HG03378 (cell line): ENCODE measurements around the gene SMC5.
"Not testable (repeated sequence)": the region's sequence is repeated elsewhere in the genome, so short reads cannot be mapped to it uniquely, and the experiment has no call there.

Experiments
- ATAC-seq: cut with Tn5 transposase; IDR thresholded peaks from one replicate; pipeline ENCODE4 v1.9.1; 2021; ENCODE audit warnings: mild to moderate bottlenecking, moderate library complexity; ENCODE audit not compliant: unreplicated experiment

The SMC5 gene

DNA sequence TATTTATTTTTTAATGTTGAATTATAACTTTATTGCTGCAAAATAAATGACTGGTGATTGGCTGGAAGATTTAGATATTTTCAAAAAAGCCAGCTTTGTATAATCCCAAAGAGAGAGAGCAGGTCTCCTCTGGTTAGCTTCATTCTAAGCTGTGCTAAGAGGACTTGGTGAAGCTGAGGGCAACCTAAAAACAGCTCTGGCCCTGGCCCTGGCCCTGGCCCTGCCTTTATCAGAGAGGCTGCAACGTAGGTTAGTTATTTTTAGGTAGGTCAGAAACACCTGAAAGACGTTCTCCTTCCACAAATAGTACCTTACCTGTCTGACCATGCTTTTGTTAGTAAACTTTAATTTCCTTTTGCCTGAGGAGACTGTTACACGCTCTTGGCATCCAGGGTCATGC, 97.0 kb downstream of the SMC5 start:
- ATAC-seq = no peak

DNA sequence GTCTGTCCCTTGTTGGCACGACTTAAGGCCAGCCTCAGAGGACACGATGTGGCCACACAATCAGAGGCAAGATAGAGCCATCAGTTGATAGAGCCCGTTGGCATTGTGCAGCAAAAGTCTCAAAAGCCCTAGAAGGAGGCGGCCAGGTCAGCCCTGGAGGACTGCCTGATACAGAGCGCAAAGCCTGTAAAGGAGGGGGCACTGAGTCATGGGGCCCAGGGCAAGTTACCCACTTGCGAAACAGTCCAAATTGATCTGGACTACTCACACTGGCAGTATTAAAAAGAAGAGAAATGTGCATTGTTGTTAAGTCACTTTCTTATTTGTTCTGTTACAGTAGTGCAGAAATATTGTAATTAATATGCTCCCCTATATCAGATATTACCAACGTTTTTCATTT, 104.2 kb downstream of the SMC5 start:
- ATAC-seq = no peak

DNA sequence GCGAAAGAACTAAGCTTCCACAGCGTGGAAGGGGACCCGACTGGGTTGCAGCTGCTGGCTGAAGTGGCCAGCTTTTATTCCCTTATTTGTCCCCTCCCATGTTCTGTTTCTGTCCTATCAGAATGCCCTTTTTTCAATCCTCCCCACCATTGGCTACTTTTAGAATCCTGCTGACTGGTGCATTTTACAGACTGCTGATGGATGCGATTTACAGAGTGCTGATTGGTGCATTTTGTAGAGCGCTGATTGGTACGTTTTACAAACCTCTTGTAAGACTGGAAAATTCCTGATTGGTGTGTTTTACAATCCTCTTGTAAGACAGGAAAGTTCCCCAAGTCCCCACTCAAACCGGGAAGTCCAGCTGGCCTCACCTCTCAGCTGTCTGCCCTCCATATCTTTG, 105.0 kb downstream of the SMC5 start:
- no peak for ATAC-seq

DNA sequence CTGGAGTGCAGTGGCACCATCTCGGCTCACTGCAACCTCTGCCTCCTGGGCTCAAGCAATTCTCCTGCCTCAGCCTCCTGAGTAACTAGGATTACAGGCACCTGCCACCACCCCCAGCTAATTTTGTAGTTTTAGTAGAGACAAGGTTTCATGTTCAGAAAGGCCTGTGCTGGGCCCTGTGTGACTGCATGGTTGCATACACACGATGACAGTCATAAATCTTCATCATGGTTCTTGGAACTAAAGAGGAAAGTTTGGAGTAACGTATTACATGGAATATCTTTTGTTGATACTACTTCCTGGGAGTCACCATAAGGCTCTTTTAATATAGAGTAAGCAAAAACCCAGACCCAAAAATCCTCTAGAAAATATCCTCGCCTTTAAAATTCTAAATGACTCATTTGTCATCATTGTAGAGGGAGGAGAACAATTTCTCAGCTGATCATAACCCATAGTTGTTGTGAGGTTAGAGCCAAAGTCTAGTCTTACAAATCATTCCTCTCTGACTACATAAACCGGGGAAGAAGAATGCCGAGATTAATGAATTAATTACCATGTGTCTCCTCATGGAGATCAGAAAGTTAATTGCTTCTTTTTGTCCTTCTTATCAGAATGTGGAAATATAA, 108.6 kb downstream of the SMC5 start:
- no peak for ATAC-seq

DNA sequence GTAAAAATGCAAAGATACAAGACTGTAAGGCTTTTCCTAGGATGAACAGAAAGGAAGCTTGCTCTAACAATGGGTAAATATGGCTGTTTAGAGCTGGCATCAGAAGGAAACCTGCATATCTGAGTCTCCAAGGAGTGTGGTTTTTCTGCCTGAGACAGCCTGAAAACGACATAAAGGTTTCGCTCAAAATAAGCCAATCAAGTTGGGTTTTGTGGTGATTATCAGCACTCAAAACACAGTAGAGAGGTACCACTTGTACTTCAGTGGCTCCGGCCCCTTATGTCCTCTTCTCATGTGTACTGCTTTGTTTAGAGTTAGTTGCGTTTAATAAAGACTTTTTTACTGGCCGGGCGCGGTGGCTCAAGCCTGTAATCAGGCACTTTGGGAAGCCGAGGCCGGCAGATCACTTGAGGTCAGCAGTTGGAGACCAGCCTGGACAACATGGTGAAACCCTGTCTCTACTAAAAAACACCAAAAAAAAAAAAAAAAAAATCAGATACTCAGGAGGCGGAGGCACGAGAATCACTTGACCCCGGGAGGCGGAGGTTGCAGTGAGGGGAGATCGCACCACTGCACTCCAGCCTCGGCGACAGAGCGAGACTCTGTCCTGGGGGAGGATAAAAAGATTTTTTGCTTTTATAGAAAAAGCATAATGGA, 116.3 kb downstream of the SMC5 start:
- no peak for ATAC-seq

DNA sequence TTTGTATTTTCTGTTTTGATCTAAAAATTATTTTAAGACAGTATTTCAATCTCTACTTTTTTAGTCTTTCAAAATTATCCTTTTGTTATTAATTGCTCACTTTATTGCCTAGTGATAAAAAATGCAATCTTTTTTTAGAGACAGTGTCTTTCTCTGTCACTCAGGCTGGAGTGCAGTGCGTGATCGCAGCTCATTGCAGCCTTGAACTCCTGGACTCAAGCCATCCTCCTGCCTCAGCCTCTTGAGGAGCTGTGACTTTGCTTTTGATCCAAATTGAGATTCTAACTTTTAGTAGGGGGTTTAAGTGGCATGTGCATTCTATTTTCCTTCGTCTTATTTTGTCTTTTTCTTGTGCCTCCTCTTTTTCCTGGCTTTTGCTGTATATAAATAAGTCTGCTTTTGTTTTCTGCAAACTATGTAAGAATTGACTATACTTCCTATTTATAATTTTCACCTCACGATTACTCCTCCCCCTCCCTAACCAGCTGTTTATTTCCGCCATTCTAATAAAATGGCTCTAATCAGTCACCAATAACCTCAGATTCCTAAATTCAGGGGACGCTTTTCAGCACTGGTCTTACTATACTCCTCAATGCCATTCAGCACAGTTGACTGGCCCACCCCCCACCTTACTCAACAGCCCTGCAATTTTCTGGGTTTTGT, 123.4 kb downstream of the SMC5 start:
- ATAC-seq = no peak

DNA sequence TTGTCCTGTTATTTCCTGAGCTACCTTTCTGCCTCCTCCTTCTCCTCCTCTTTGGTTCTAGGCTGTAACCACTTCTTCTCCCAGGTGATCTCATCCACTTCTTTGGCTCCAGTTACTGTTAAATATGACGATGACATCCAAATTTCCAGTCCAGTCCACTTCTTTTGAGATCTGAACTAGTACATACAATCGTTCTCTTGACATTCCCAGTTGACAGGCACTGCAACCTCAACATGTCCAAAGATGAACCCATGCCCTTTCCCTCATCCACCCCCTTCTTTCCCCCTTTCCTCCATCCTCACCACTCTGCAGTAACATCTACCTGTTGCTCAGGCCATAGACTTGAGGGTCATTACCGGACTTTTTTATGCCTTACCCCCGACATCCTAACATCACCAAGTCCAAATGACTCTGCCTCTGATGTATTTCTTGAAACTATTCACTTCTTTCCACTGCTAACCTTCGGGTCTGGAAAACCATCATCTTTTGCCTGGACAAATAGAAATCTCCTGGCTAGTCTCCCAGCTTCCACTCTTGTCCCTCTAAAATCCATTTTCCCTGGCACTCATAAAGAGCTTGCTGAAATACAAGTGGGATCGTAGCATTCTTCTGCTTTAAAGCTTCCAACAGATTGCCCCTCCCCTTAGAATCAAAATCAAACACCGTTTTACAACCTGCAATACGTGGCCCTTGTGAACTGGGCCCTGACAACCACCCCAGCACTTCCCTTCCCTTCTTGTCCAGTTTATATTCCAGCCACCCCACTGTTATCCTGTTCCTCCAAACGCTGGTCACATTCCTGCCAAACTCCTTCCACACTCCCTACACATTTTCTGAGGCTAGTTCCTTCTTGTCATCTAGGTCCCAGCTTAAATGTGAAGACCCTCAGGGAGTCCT, 124.2 kb downstream of the SMC5 start:
- ATAC-seq = no peak

DNA sequence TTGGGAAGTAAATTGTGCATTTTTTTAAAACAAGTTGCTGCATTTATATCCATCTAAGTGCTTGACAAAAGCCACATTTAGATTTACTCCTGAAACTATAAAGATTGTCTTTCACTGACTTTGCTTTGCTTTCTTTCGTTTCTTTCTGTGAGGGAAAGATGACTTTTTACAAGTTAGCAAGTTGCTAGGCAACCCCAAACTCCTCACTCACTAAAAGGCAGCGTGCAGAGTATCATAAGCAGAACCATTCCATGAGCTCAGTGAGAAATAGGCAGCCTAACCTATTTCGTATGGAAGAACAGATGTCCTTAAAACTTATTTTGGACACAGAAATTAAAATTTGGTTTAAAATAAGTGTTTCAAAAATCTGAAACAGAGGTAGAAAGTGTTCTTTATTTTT, 126.6 kb downstream of the SMC5 start:
- ATAC-seq = no peak

DNA sequence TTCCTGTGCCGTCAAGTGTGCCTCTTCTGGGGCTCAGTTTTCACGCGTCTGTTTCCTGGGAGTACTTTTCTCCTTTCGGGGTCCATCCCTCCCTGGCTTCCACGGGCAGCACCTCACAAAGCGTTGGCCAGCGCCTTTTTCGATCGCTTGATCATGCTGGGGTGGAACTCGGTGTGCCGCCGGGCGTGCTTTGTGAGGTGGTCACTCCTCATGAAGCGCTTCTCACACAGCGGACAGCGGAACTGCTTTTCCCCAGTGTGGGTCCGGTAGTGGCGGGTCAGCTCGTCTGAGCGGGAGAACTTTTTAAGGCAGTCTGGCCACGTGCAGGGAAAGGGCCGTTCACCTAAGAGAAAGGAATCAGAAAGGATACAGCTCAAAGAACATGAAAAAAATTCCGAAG, 128.9 kb downstream of the SMC5 start:
- no peak for ATAC-seq

DNA sequence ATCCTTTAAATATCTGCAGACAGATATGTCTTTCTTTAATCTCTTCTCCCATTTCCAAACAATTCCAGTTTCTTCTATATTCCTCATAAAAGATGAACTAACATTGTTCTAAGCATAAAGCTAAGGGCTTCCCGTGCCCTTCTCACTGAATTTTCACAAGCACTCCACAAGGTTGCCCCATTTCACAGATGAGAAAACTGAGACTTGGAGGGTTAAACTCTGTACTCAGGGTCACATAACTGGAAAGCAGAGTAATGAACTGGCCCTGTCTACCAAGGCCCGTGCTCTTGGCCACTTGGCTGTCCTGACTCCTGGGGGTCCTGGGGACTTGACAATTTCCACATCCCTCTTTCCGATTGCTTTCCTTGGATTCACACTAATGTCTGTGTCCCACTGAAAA, 130.4 kb downstream of the SMC5 start:
- ATAC-seq = no peak

DNA sequence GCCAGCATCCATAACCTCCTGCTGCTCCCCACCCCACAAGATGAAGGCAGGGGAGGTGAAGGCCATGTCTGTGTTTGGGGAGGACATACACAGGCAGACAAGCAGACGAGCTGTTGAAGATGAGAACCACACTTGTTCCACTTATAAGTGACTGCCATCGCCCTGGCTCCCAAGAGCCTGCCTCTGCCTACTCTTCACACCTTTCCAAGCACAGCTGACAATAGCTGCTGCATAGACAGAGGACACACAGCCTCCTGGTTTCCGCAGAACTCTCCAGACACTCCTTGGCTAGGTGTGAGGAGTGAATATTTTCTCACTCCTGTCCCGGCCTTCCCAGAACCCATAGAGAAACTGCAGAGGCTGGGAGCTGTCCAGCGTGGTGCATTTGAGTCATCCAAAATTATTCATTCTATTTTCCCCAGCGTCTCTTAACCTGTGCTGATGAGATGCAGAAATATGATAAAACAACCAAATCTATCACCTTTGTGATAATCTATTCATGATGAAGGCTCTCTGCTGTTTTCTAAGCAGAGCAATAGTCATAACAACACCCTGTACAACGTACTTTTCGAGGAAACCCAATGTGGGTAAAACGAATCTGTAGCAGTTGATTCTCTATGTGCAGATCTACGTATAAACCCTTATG, 131.0 kb downstream of the SMC5 start:
- no peak for ATAC-seq

DNA sequence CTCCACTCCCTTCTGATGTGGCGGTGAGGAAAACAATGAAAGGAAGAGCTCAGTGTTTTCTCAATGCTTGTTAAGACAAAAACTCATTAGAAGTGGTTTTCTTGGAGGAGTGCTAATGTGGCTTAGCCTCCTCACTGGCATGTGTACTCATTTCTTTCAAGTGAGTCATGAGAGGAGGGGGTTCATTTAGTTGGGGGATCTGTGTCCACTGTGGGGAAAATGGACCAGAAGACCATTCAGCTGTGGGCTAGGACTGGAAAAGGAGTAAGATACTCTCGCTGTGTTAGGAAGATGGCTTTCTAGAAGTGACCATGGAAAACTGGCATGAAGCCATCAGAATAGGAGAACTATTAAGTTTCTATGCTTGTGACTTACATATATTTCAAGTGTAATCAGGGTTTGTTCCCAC, 132.2 kb downstream of the SMC5 start:
- no peak for ATAC-seq

DNA sequence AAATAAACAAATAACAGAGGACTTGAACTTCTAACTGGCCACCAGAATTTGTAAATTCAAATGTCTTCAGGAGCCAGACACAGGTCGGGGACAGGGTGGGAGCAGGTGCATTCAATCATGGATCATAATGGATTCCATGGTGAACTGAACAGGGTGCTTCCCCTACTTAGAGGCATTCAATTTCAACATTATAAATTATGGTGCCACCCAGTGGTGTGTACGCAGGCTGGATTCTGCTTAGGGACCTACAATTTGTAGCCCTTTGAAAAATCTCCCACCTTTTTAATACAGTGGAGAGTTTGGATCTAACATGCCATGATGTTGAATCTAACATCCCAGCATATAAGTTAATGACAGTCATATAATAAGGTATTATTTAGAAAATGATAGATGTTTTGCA, 133.4 kb downstream of the SMC5 start:
- ATAC-seq = peak; percentile 62

DNA sequence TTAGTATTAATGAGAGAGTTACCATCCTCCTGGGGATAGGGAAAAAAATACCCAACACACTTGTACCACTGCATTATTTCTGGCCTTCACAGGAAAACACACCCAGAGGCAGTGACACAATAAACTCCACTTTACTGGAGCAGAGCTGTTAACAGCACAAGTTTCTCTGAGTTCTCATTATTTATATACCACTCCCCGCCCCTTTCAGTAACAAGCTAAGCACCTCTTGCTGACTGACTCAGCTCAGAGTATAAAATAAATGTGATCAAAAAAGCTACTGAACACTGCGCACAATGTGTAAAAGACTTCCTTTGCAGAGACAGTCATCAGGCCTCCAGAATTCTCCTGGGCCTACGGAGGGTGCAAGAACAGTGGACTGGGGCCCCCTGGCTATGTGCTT, 134.1 kb downstream of the SMC5 start:
- no peak for ATAC-seq

DNA sequence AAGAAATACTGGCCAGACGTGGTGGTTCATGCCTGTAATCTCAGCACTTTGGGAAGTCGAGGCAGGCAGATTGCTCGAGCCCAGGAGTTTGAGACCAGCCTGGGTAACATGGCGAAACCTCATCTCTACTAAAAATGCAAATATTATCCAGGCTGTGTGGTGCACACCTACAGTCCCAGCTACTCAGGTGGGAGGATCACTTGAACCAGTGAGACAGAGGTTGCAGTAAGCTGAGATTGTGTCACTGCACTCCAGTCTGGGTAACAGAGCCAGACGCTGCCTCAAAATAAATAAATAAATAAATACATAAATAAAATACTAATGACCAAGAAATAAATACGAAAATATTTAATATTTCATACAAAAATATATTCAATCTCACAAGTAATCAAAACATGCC, 136.9 kb downstream of the SMC5 start:
- ATAC-seq = no peak

DNA sequence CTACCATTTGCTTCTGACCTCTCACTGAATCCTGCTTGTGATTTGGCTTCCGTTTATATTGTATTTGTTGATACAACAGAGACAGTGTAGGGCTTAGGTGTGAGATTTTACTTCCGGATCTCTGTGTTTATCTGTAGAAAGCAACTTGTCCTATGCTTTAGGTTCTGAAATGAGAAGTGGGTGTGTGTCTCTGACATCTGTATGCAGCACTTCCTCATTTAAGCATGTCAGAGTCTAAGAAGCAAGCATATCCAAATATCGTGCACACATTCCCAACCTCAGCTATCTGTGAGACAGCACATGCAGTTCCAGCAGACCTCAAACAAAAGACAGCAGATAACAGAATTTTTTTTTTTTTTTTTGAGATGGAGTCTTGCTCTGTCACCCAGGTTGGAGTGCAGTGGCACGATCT, 139.4 kb downstream of the SMC5 start:
- peak; percentile 100 for ATAC-seq

DNA sequence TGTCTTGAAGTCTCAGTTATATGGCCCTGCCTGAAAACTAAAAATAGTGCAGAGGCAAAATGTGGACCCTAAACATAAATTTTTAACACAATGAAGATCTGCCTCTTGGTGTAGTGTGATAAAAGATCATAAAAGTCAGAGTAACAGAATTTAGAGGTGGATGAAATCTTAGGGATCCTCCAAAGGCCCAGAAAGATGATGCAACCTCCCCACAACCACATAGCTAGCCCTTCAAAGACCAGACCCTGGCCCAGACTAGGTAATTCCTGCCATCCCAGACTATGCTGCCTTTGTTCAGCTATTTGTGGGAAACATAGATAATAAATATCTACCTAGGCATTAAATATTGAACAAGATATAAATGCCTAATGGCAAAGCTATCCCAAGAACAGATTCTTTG, 140.4 kb downstream of the SMC5 start:
- ATAC-seq = no peak

DNA sequence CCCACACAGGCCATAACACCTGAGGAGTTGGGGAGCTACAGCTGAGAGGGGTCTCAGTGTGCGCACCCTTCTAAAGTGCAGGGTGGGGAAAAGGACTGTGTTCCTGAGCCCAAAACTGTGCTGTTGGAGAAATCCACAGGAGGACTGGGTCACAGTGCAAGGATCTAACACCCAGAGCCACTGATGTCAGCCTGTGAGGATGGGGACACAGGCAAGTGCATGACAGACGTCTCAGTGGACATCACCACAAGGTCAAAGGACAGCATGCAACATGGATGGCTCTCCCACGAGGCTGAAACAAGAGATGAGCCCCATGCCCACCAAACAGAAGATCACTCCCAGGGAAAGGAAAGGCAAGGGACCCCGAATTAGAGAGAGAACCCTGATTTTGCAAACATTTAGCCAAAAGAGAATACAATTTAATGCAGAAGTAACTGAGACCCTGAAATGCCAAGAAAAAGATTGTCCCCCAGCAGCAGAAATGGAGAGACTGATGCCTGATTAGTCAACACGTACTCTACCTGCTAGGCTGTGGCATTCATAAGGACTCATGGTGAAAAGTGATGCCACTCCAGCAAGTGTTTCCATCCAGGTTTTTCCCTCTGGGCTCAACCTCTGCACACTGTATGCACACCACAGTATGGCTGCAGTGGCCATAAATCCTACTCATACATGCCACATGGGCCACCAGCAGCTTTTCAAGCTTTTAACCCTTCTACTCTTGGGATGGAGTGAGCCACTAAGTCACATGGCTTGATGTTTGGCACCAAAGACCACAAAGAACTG, 141.5 kb downstream of the SMC5 start:
- ATAC-seq = no peak

DNA sequence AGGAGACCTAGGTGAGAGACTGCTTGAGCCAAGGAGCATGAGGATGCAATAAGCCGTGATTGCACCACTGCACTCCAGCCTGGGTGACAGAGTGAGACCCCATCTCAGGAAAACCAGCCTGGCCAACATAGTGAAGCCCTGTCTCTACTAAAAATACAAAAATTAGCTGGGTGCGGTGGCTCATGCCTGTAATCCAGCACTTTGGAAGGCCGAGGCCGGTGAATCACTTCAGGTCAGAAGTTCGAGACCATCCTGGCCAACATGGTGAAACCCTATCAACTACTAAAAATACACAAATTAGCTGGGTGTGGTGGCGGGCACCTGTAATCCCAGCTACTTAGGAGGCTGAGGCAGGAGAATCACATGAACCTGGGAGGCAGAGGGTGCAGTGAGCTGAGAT, 142.5 kb downstream of the SMC5 start:
- ATAC-seq = not testable (repeated sequence)

DNA sequence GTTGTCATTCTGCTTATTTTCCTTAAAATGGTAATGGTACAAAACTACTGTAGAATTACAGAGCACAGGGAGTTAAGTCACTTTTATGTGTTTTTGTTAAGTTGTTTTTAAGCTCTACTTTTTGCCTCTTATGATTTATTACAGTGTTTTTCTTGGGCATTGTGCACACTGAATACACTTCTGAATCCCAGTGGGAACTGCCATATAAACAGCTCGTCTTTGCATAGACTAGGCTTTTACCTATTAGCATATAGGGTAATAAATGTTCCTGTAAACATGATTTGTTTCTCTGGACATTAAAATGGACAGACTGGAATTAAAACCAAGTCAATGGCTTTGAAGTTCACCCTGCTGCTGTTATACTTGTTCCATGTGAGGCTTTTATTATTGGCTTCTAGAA, 143.4 kb downstream of the SMC5 start:
- no peak for ATAC-seq
